ENCODE results near the gene POTEB2.
"Not testable (repeated sequence)": the region's sequence is repeated elsewhere in the genome, so short reads cannot be mapped to it uniquely, and the experiment has no call there.

POTEB2 gene

GRCh38 chr15:20866214-20866613 lies at the start of gene POTEB2:
Gene POTEB2 (minus strand): TSS chr15:20866314. CDS start chr15:20866281, 33 bp downstream.
- H3K9me3 ChIP-seq (ENCODE audit: insufficient read depth, low read length); H3K4me3 ChIP-seq (ENCODE audit: insufficient read length, low read depth); H3K36me3 ChIP-seq (ENCODE audit: insufficient read depth, insufficient read length, low read length); H3K4me1 ChIP-seq (ENCODE audit: insufficient read depth, insufficient read length); DNase-seq (ENCODE audit: low read depth, low spot score); H3K27me3 ChIP-seq (ENCODE audit: insufficient read depth, insufficient read length); H3K9ac ChIP-seq (ENCODE audit: insufficient read length, low read depth): not testable (repeated sequence)

- H3K4me1 ChIP-seq (ENCODE audit: insufficient read depth, insufficient read length); H3K36me3 ChIP-seq (ENCODE audit: insufficient read depth, insufficient read length, low read length); H3K27me3 ChIP-seq (ENCODE audit: insufficient read depth, insufficient read length); H3K4me3 ChIP-seq (ENCODE audit: insufficient read length, low read depth); H3K9me3 ChIP-seq (ENCODE audit: insufficient read depth, low read length); DNase-seq (ENCODE audit: low read depth, low spot score); H3K9ac ChIP-seq (ENCODE audit: insufficient read length, low read depth): not testable (repeated sequence)
Observed at GRCh38 chr15:20879916-20880315, 13.8 kb upstream of the POTEB2 start.

GRCh38 chr15:20878464-20878863 lies 12.3 kb upstream of the POTEB2 start:
- not testable (repeated sequence) for H3K9ac ChIP-seq (ENCODE audit: insufficient read length, low read depth); H3K36me3 ChIP-seq (ENCODE audit: insufficient read depth, insufficient read length, low read length); H3K4me3 ChIP-seq (ENCODE audit: insufficient read length, low read depth); H3K27me3 ChIP-seq (ENCODE audit: insufficient read depth, insufficient read length); H3K4me1 ChIP-seq (ENCODE audit: insufficient read depth, insufficient read length); H3K9me3 ChIP-seq (ENCODE audit: insufficient read depth, low read length); DNase-seq (ENCODE audit: low read depth, low spot score)

- H3K4me3 ChIP-seq (ENCODE audit: insufficient read length, low read depth); DNase-seq (ENCODE audit: low read depth, low spot score): not testable (repeated sequence)
Observed at GRCh38 chr15:20877819-20878218, 11.7 kb upstream of the POTEB2 start.

More at GRCh38 chr15:20877819-20878218, 11.7 kb upstream of the POTEB2 start:
- not testable (repeated sequence) for H3K9ac ChIP-seq (ENCODE audit: insufficient read length, low read depth); H3K4me1 ChIP-seq (ENCODE audit: insufficient read depth, insufficient read length); H3K27me3 ChIP-seq (ENCODE audit: insufficient read depth, insufficient read length); H3K9me3 ChIP-seq (ENCODE audit: insufficient read depth, low read length); H3K36me3 ChIP-seq (ENCODE audit: insufficient read depth, insufficient read length, low read length)
